NCI-H526 (cell line): ENCODE data around the gene RHOXF2.

Source experiments
- DNase-seq, 2 experiments: peaks; one replicate each; lab custom pipeline; 2025; lab: John Stamatoyannopoulos, UW

Gene RHOXF2

GRCh38 chrX:120200851-120201250 lies 42.4 kb downstream of the RHOXF2 start:
- DNase-seq: no peak

GRCh38 chrX:120205816-120206753 lies 47.7 kb downstream of the RHOXF2 start:
- no peak for DNase-seq

DNA sequence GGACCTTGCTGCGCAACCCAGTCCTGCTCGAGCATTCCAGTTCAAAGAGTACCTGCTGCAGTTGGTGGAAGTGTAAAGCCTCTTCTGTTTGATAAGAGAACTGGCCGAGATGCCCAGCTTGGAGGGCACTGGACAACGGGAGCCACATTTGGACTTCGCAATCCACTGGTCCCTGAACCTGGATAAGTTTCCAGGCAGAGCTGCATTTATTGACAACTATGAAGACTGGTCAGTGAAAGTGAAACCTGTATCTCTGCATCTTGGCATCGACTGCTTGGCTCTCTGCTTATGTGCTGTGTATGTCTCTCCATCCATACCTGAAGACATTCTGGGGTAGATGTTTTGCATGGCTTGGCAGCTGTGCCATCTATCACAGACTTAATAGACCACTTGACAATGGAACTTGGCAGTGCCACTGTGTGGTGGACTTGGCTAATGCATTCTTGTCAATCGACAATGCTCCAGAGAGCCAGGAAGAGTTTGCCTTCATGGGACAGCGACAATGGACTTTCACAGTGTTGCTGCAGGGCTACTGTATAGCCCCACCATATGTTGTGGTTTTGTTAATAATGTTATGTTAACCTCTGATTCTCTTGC lies 48.7 kb downstream of the RHOXF2 start:
- DNase-seq: peak in 1 of 2 experiments; percentile 6

DNA sequence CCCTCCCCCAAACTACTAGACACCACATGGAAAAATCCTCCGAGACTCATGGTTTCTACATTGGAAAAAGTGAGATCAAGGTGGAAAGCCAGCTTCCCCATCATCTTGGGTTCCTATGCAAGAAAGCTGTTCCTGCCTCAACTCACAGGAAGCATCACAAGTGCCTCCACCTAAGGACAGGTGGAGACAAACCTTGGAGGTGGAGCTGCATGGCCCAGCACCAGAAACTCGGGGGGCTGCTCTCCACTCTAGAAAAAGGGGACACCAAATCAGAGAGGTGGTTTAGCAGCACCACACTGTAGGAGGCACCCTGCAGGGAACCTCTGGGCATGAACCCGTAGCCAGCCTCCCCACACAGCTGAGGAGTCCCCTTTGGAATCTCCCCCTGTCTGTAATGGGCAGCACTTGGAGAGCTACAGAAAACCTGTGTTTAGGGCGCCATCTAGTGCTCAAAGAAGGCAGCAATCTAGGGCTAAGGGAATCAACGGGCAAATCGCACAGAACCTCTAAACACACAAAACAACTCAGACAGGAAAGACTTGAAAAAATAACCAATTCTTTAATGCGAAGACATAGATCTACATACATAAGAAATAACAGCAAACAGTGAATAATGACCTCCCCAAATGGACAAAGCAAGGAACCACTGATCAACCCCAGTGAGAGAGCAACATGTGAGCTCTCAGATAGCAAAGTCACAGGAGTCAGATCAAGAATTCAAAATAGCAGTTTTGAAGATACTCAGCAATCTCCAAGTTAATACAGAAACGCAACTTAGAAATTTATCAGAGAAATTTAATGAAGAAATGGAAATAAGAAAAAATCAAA lies 55.2 kb downstream of the RHOXF2 start:
- peak; percentile 19 to 68 for DNase-seq
